GM18909 (cell line): ENCODE measurements around the gene LPP.
"Not testable (repeated sequence)": the region's sequence is repeated elsewhere in the genome, so short reads cannot be mapped to it uniquely, and the experiment has no call there.

Source experiments
- ATAC-seq: cut with Tn5 transposase; IDR thresholded peaks from one replicate; pipeline ENCODE4 v1.9.1; 2021; ENCODE audit warnings: mild to moderate bottlenecking; ENCODE audit not compliant: unreplicated experiment, poor library complexity

The LPP gene

DNA sequence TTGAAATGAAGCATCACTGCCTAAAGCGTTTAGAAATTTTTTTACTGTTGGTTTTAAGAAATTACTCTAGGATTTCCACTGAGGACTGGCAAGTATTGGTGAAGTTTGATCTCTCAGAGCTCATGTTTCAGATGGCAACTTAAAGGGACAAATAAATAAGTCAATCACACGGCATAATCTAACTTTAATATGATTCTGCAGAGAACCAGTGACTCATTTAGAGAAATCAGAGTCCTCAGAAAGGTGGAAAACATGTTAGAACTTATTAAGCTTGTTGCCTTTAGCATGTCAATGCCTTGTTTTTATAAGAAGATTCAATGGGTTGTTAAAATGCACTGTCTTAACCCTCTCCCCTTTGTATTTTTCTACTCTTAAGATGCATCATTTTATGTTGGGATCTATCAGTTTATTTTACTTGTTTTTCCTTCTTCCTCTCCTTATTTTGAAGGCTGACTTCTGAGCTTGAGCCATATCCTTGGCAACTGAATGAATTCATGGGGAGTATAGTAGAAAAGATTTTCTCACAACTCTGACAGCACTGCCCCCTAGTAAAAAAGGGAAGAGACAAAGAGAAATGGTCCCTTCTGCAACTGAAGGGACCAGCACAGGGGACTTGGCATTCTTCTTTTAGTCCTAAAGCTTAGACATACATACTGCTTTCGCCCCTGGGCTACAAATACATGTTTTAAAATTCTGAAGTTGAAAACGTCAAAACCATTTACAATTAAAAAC, 431.2 kb downstream of the LPP start:
- ATAC-seq, result no peak

- no peak for ATAC-seq
Observed at GRCh38 chr3:188589071-188589470, 435.1 kb downstream of the LPP start.

DNA sequence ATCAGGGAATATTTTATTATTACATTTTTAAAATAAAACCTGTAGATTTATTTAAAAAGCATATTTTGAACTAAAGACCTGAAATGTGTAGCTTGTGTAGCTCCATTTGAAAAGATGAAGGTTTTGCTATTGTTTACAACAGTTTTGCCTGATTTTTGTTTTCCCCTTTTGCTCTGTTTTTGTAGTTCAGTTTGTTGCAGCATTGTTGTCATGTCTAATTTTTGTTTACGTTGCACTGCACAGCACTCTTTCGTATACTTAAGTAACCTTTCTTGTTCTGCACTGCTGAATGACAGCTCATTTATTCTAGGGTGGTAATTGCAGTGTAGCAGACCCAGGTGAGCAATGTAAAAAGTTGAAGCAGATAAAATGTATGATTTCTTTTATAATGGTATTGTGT, 435.8 kb downstream of the LPP start:
- ATAC-seq, result no peak

GRCh38 chr3:188590557-188590956, 436.6 kb downstream of the LPP start:
- no peak for ATAC-seq

GRCh38 chr3:188594139-188594538, 440.2 kb downstream of the LPP start:
- ATAC-seq, result no peak

DNA sequence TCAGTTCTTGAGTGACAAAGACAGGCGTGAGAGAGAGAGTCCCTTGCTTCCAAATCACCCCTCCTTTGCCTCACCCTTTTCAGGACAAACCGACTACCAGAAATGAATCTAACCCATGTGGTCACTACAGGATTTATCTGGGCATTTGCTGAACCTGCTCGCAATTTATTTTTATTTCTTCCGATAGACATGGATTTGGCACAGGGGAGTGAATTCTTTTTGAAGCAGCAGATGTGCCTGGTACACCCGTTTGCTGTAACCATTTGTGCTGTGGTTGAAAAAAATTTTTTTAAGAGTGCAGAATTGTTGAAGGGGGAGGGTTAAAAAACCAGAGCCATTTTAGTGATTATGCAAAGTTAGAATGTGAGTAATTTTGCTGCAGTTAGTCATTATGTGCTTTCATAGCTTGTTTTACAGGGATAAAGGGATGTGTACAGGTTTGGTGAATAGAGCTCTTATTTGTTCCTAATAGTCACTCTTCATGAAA, 442.0 kb downstream of the LPP start:
- no peak for ATAC-seq

GRCh38 chr3:188598894-188599293, 444.9 kb downstream of the LPP start:
- no peak for ATAC-seq

GRCh38 chr3:188602111-188602510, 448.2 kb downstream of the LPP start:
- ATAC-seq, result no peak

GRCh38 chr3:188602620-188603019, 448.7 kb downstream of the LPP start:
- no peak for ATAC-seq

GRCh38 chr3:188604651-188605050, 450.7 kb downstream of the LPP start:
- no peak for ATAC-seq

GRCh38 chr3:188605231-188605630, 451.3 kb downstream of the LPP start:
- ATAC-seq, result no peak

GRCh38 chr3:188605905-188606304, 451.9 kb downstream of the LPP start:
- no peak for ATAC-seq

- ATAC-seq, result no peak
Observed at GRCh38 chr3:188607805-188608315, 453.9 kb downstream of the LPP start.

- no peak for ATAC-seq
Observed at GRCh38 chr3:188608401-188608800, 454.4 kb downstream of the LPP start.

- not testable (repeated sequence) for ATAC-seq
Observed at GRCh38 chr3:188613721-188614120, 459.8 kb downstream of the LPP start.

DNA sequence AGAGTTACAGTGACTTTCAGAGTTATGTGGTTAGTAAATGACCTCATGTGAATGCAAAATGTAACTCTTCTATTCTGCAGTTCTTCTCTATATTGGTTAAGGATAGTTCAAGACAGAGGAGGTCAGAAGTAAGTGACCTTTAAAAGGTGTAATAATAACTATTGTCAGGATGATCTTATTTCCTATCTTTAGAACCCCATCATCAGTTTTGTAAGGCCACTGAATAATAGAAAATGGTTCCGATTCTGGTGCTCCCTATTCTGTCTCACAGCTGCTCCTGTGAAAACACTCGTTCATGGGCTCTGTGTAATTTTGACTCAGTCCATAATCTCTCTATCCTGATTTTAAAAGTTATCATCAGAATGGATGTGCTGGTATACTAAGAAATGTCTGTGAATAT, 463.3 kb downstream of the LPP start:
- ATAC-seq, result no peak

DNA sequence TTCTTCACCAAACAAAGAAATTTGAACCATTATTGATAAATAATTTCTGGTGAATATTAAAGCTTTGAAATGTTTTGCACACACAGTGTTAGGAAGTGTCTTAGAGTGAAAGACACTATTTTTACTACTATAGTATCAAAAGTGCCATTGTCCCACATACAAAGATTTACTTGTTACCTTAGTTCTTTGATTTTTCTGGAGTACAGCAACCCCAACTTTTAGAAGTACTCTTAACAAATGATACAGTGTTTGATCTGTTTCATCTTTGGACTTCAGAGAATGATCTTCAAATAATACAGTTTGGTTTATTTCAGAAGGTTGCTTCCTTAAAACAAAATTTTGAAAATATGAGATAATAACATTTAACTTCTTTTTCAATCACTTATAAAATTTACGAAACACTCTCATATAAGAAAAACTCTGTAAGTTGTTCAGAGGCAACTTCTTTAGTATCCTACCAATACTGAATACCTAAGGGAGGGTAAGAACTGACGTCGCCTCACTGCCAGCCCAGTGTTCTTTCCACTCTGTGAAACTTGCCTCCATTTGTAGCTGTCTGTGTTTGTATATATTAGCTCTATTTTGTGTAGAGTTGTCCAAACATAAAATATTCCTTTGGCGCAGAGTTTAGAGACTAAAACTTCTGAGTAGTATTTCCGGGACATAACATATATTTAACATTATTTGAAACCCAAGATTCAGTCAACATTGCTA, 464.2 kb downstream of the LPP start:
- no peak for ATAC-seq

DNA sequence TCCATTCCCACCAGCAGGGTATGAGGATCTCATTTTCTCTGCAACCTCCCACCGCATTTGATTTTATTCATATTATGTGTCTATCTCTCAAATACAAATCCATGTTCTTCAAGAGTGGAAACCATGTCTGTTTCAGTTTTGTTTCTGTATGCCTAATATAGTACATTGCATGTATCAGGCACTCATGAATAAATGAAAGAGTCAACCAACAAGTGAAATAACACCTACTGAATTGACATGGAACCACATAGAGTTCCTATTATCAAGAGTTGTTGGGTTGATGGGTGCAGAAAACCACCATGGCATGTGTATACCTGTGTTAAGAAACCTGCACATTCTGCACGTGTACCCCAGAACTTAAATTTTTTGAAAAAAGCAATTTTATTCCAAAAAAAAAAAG, 466.8 kb downstream of the LPP start:
- ATAC-seq, result no peak

DNA sequence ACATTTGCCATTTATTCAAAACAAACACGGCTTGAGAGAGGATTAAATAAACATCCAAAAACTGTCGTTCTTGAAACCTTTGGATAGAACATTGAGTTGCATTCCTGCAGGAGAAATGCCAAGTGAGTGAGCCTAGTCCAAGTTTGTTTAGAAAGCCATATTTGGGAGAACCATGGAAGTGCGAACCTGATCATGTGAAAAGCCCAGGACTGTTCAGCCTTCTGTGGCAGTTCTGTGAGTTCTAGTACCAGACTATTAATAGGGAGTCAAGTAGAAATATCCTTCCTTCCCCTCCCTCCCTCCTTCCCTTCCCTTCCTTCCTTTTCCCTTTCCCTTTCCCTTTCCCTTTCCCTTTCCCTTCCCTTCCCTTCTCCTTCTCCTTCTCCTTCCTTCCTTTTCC, 470.4 kb downstream of the LPP start:
- ATAC-seq, result no peak

GRCh38 chr3:188624828-188625227, 470.9 kb downstream of the LPP start:
- no peak for ATAC-seq

DNA sequence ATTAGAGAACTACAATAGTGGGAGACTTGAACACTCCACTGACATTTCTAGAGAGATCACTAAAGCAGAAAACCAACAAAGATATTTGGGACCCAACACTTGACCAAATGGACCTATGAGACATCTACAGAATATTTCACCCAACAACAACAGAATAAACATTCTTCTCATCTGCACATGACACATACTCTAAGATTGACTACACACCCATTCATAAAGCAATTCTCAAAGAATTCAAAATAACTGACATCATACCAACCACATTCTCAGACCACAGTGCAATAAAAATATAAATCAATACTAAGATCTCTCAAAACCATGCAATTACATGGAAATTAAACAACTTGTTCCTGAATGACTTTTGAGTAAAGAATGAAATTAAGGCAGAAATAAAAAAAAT, 473.7 kb downstream of the LPP start:
- ATAC-seq, result no peak
